SH-SY5Y (cell line): ENCODE results near the gene CPA5.

Experiments used
- GATA2 ChIP-seq: IDR thresholded peaks from 2 replicates; pipeline ENCODE4 v1.6.1; 2011; ENCODE audit warnings: mild to moderate bottlenecking, low read depth, low read length
- GATA3 ChIP-seq: IDR thresholded peaks from 2 replicates; pipeline ENCODE4 v1.6.1; 2011; ENCODE audit warnings: low read depth, mild to moderate bottlenecking, low read length, moderate library complexity

GRCh38 chr7:130303982-130304381 is 40.6 kb upstream of the CPA5 start:
- TF ChIP-seq GATA2: no peak
- no peak for TF ChIP-seq GATA3
